Epithelial cell of proximal tubule (primary cell): ENCODE data around the gene GCLM. TPM values are rescaled to one million over a fixed set of nuclear protein-coding genes. Genes with fewer than 3 reads are reported as not detected.

Experiments used
- DNase-seq: peaks from one replicate; pipeline ENCODE4 v3.0.0-alpha.2; 2011; ENCODE audit warnings: low read depth
- H3K4me3 ChIP-seq: 2 replicates; pipeline ENCODE4 v1.5.1; 2011; ENCODE audit warnings: low read depth, mild to moderate bottlenecking, low read length
- CTCF ChIP-seq: conservative IDR thresholded peaks from 2 replicates; pipeline ENCODE4 v1.5.1; 2012; ENCODE audit warnings: low read depth, mild to moderate bottlenecking, low read length
- total RNA-seq: library from RNA; depleted of rRNA; stranded (reverse); fragments of >200 nt; gene quantifications from 2 replicates; pipeline ENCODE4 v1.2.3, GENCODE V29; 2015

The GCLM gene
- total RNA-seq, 1 donor from 2014 or later: 20.7 TPM

GRCh38 chr1:93888900-93889299 lies 20.3 kb downstream of the GCLM start:
- DNase-seq: no peak
- H3K4me3 ChIP-seq: no peak overlapping the region
- no peak for TF ChIP-seq CTCF

- TF ChIP-seq CTCF: no peak
- no peak for DNase-seq
- no peak overlapping the region for H3K4me3 ChIP-seq
These were observed 27.0 kb downstream of the GCLM start for GRCh38 chr1:93882269-93882668.

GRCh38 chr1:93880731-93881130 lies 28.5 kb downstream of the GCLM start:
- no peak overlapping the region for H3K4me3 ChIP-seq
- no peak for DNase-seq
- no peak for TF ChIP-seq CTCF

- peak; percentile 35 for DNase-seq
- TF ChIP-seq CTCF: no peak
These were observed 30.2 kb downstream of the GCLM start, which contains the start of gene DNTTIP2 for GRCh38 chr1:93878889-93879586. Gene DNTTIP2 (minus strand): TSS chr1:93879206. CDS start chr1:93879148, 58 bp downstream.

GRCh38 chr1:93878501-93878888 lies 30.7 kb downstream of the GCLM start:
- TF ChIP-seq CTCF: no peak
- DNase-seq: no peak
- H3K4me3 ChIP-seq: peak overlapping the region; percentile 97

More at GRCh38 chr1:93878889-93879586, 30.2 kb downstream of the GCLM start, which contains the start of gene DNTTIP2:
- peak within 1 kb of the TSS; percentile 97 for H3K4me3 ChIP-seq

- no peak for TF ChIP-seq CTCF
- no peak overlapping the region for H3K4me3 ChIP-seq
- DNase-seq: no peak
These were observed 31.7 kb downstream of the GCLM start for GRCh38 chr1:93877529-93877928.

- no peak for TF ChIP-seq CTCF
- DNase-seq: no peak
- no peak overlapping the region for H3K4me3 ChIP-seq
These were observed 33.0 kb downstream of the GCLM start for GRCh38 chr1:93876244-93876643.
